Mucosa of stomach (tissue), 1 donor: Measurements from ENCODE around the gene KRTAP1-5.
"Not testable (repeated sequence)": the region's sequence is repeated elsewhere in the genome, so short reads cannot be mapped to it uniquely, and the experiment has no call there.

Source experiments
- H3K27me3 ChIP-seq: one replicate; pipeline ENCODE4 v1.7.0; 2013; ENCODE audit warnings: mild to moderate bottlenecking, low read length; ENCODE audit not compliant: control insufficient read depth, insufficient read depth
- H3K36me3 ChIP-seq: one replicate; pipeline ENCODE4 v1.7.0; 2013; ENCODE audit warnings: low read length; ENCODE audit not compliant: control insufficient read depth, insufficient read depth
- H3K4me1 ChIP-seq: one replicate; pipeline ENCODE4 v1.7.0; 2013; ENCODE audit warnings: mild to moderate bottlenecking, low read length; ENCODE audit not compliant: control insufficient read depth, insufficient read depth
- H3K4me3 ChIP-seq: one replicate; pipeline ENCODE4 v1.7.0; 2013; ENCODE audit warnings: low read length
- H3K9ac ChIP-seq: one replicate; pipeline ENCODE4 v1.7.0; 2013; ENCODE audit warnings: mild to moderate bottlenecking, low read length, moderate library complexity
- H3K9me3 ChIP-seq: one replicate; pipeline ENCODE4 v1.7.0; 2013; ENCODE audit warnings: mild to moderate bottlenecking, low read length, moderate library complexity; ENCODE audit not compliant: control insufficient read depth
- donor health status: Pancreatic carcinoma.

Gene KRTAP1-5, protein sequence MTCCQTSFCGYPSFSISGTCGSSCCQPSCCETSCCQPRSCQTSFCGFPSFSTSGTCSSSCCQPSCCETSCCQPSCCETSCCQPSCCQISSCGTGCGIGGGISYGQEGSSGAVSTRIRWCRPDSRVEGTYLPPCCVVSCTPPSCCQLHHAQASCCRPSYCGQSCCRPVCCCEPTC

DNA sequence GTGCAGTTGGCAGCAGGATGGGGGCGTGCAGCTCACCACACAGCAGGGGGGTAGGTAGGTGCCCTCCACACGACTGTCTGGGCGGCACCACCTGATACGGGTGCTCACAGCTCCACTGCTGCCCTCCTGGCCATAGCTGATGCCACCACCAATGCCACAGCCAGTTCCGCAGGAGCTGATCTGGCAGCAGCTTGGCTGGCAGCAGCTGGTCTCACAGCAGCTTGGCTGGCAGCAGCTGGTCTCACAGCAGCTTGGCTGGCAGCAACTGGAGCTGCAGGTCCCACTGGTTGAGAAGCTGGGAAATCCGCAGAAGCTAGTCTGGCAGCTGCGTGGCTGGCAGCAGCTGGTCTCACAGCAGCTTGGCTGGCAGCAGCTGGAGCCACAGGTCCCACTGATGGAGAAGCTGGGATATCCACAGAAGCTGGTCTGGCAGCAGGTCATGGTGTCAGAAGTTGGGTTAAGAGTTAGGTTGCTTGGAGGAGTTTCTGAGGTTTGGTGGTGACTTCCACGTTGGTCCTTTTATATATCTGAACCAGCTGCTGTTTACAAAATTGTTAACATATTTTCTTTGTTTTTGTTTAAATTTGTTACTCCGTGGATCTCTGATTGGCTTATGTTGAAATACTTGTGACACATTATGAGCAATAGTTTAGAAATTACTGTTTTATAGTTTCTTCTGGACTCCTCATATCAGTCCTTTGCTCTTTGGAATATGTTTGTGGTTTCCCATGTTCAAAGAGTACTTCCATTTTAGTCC is at the start of gene KRTAP1-5:
Gene KRTAP1-5 (minus strand): TSS at position 494 of the 757 bp plus-strand sequence. CDS start 53 bp downstream, at position 441.
- Histone ChIP-seq H3K36me3 (no peaks in the 10 kb centered on the region), H3K9ac (no peak within 1 kb of the TSS), H3K4me3 (no peak within 1 kb of the TSS), H3K4me1 (no peaks in the 10 kb centered on the region), H3K27me3 (no peaks in the 10 kb centered on the region), H3K9me3 (no peaks in the 10 kb centered on the region)

DNA sequence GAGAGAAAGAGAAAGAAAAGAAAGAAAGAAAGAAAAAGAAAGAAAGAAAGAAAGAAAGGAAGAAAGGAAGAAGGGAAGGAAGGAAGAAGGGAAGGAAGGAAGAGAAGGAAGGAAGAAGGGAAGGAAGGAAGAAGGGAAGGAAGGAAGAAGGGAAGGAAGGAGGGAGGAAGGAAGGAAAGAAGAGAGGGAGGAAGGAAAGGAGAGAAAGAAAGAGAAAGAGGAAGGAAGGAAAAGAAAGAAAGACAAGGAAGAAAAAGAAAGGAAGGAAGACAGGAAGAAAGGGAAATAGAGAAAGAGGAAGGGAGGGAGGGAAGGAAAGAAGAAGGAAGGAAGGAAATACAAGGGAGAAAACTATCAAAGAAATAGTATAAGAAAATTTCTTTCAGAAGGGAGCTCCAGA is 49.8 kb upstream of the KRTAP1-5 start:
- Histone ChIP-seq H3K9ac (no peak overlapping the region), H3K27me3 (peaks cover 8% of the 10 kb centered on the region), H3K36me3 (no peaks in the 10 kb centered on the region), H3K4me3 (no peak overlapping the region), H3K9me3 (no peaks in the 10 kb centered on the region), H3K4me1 (no peaks in the 10 kb centered on the region)

DNA sequence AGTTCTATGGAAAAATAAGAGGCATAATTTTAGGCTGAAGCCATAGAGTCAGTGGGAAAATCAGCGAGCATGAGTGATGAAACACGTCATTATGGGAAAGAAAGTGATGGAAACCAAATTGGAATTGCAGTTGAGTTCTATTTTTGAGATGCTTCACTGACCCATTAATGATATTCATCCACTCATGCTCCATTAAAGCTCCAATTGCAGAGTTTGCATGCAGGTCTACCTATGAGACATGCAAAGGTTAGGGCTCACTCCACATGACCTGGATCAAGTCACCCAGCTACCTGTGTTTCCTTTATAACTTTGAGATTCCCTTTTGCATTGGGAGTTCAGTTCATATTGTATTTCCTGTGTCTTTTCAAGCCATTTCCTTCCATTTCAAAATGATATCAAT is 46.7 kb upstream of the KRTAP1-5 start:
- no peak overlapping the region for H3K4me3 ChIP-seq
- no peaks in the 10 kb centered on the region for H3K36me3 ChIP-seq
- H3K9ac ChIP-seq: no peak overlapping the region
- no peaks in the 10 kb centered on the region for H3K9me3 ChIP-seq
- H3K4me1 ChIP-seq: no peaks in the 10 kb centered on the region
- peaks cover 8% of the 10 kb centered on the region for H3K27me3 ChIP-seq

DNA sequence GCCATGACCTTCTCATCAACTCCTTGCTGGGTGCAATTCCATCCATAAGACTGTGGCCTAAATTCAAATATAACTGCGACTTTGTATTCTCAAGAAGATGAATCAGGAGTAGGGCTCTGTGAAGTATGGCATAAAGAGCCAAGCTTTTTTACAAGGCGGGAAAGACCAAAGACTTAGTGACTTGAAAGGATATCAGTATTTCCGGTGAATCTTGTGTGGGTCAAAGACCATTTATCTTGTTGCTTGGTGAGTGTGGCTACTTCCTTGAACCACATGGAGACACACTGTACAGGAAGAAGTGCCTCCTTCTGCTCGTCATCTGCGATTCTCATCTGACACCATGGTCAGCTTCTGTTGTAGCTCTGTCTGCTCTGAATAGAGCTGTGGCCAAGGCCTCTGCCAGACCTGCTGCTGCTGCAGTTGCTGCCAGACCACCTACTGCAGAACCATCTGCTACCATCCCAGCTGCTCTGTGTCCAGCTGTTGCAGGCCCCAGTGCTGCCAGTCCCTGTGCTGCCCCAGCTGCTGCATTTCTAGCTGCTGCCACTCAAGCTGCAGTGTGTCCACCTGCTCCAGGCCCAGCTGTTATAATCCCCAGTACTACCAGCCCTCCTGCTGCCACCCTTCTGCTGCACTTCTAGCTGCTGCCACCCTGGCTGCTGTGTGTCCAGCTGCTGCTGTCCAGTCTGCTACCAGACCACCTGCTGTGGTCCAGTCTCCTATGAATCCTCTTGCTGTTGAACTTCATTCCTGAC is 44.8 kb upstream of the KRTAP1-5 start:
- no peaks in the 10 kb centered on the region for H3K9me3 ChIP-seq
- H3K36me3 ChIP-seq: no peaks in the 10 kb centered on the region
- no peak overlapping the region for H3K4me3 ChIP-seq
- peaks cover 8% of the 10 kb centered on the region for H3K27me3 ChIP-seq
- H3K4me1 ChIP-seq: no peaks in the 10 kb centered on the region
- no peak overlapping the region for H3K9ac ChIP-seq

DNA sequence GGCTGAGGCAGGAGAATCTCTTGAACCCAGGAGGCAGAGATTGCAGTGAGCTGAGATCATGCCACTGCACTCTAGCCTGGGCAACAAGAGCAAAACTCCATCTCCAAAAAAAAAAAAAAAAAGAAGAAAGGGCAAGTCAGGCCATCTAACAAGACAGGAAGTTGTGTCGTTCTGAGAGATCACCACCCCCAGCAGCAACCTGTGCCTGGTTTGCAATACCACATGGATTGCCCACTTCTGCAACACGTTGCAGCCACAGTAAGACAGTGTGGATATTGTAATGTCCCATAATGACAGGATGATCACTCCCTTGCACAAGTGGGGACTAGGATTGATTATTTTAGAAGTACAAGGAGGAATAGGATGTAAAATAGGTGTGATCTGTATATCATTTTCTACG is 42.0 kb upstream of the KRTAP1-5 start:
- H3K36me3 ChIP-seq: no peaks in the 10 kb centered on the region
- no peaks in the 10 kb centered on the region for H3K27me3 ChIP-seq
- H3K4me3 ChIP-seq: no peak overlapping the region
- H3K9me3 ChIP-seq: no peaks in the 10 kb centered on the region
- H3K9ac ChIP-seq: no peak overlapping the region
- no peaks in the 10 kb centered on the region for H3K4me1 ChIP-seq

DNA sequence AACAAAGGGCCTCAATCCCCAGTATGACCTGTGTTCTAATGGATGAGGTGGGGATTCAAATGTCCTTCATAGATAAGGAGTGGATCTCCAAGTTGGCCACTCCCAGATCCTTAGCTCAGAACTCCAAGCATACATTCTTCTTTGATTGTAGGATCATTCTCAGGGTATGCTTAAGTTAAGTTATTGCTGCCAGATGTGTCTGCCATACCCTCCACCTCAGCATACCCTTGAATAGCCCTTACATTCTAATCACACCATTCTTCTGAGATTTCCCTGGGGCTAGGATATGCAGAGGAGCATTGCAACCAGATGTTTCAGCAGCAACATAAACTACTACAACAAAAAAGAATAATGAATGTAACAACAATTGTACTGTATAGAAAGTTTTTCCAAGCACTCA is 40.3 kb upstream of the KRTAP1-5 start:
- no peak overlapping the region for H3K9ac ChIP-seq
- H3K36me3 ChIP-seq: no peaks in the 10 kb centered on the region
- no peaks in the 10 kb centered on the region for H3K27me3 ChIP-seq

DNA sequence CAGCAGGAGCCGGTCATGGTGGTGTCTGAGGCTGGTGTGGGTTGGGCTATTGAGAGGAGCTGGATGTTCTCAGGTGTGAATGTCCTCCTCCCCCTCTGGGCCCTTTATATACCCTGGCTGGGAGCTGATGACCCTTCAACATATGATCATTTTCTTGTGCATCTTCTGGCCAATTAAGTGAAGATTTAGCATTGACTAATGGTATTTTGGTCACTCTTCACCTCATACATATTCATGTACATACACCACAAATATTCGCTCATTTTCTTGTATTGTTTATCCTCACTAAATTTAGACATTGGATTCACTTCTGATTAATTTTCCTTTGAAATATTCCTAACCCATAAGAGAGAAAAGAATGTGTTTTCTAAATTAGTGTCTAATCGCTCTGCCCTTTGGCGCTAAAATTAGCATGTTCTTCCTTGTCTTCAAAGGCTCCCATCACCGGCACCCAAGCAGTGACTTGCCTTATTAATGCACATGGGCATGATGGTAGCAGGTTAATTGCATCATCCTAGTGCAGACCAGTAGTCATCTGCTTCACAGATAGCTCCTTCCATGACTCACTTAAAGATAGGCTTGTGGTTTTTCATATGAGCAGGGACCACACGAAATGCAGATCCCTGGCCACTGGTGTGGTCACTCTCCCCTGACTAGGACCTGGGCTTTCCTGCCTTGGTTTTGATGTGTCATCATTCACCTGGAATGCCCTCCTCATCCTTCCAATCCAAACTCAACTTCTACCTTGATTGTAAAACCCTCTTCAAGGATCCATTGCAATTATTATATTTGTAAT is 39.0 kb upstream of the KRTAP1-5 start, which contains the start of gene KRTAP2-4:
Gene KRTAP2-4 (minus strand): TSS at position 51 of the 796 bp plus-strand sequence. CDS start 34 bp downstream, at position 17.
- Histone ChIP-seq H3K27me3 (no peaks in the 10 kb centered on the region), H3K4me1 (no peaks in the 10 kb centered on the region), H3K36me3 (no peaks in the 10 kb centered on the region), H3K9ac (no peak within 1 kb of the TSS), H3K9me3 (no peaks in the 10 kb centered on the region), H3K4me3 (no peak within 1 kb of the TSS)

More for the DNA sequence above, 40.3 kb upstream of the KRTAP1-5 start:
- Histone ChIP-seq H3K9me3 (no peaks in the 10 kb centered on the region), H3K4me3 (no peak overlapping the region), H3K4me1 (no peaks in the 10 kb centered on the region)

DNA sequence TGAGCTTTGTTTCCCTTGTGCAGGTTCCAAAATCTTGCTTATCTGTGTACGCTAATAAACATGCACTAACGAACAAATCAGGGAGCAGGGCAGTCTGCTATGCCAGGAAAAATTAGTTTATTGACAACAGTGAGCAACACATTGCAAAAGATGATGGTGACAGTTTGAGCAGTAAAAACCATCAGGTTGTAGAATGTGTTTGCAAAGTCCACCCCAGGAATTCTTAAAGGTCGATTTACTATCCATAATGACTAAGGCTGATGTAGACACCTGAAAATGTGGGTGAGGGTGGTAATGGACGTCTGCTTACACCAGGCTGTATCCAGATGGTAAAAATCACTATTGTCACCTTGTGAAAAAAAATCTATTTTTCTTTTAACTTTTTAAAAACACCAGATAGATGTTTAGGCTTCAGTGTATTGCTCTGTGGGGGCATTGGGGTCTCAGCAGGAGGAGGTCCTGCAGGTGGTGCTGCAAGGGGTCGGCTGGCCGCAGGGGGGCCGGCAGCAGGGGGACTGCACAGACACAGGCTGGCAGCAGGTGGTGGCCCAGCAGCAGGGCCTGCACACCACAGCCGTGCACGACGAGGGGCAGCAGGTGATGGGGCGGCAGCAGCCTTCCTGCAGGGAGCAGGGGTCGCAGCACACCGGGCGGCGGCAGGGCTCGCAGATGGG is 38.1 kb upstream of the KRTAP1-5 start:
- H3K27me3 ChIP-seq, H3K36me3 ChIP-seq, H3K4me3 ChIP-seq, H3K9ac ChIP-seq, H3K4me1 ChIP-seq, H3K9me3 ChIP-seq: not testable (repeated sequence)

DNA sequence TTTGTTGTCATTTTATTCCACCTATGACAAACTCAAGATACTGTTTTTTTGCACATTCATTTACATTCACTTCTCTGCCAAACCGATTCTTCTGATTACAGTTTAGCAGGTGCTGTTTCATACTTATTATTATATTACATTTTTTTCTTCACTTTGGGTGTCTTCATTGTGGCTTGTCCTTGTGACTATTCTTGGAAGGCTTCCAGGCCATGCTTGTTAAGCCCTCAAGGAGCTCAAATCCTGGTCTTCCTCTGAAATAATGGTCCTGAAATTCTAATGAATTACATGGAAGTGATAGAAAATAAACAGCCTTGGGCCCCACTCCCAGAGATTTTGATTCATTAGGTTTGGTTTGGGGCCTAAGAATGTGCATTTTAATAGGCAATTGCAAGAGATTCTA is 37.3 kb upstream of the KRTAP1-5 start:
- H3K9ac ChIP-seq: no peak overlapping the region
- H3K27me3 ChIP-seq: peaks cover 4% of the 10 kb centered on the region
- H3K36me3 ChIP-seq: no peaks in the 10 kb centered on the region
- no peaks in the 10 kb centered on the region for H3K9me3 ChIP-seq
- no peaks in the 10 kb centered on the region for H3K4me1 ChIP-seq
- no peak overlapping the region for H3K4me3 ChIP-seq

DNA sequence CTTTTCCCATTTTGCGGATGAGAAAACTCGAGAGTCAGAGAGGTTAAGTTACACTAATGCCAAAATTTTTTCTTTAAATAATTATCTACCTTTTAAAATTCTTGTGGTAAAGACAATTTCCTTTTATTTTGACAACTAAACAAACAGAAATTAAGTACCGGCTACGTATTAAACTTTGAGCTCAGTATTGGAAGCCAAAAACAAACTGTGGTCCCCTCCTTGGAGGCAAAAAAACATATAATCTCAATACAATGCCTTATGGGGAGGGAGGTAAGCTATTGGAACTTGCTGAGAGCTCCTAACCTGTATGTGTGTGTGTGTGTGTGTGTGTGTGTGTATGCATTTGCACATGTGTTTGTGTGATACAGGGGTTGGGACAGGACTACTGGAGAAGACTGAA is 36.4 kb upstream of the KRTAP1-5 start:
- H3K9ac ChIP-seq: no peak overlapping the region
- no peaks in the 10 kb centered on the region for H3K4me1 ChIP-seq
- H3K4me3 ChIP-seq: no peak overlapping the region
- no peaks in the 10 kb centered on the region for H3K9me3 ChIP-seq
- H3K27me3 ChIP-seq: peaks cover 4% of the 10 kb centered on the region
- no peaks in the 10 kb centered on the region for H3K36me3 ChIP-seq

DNA sequence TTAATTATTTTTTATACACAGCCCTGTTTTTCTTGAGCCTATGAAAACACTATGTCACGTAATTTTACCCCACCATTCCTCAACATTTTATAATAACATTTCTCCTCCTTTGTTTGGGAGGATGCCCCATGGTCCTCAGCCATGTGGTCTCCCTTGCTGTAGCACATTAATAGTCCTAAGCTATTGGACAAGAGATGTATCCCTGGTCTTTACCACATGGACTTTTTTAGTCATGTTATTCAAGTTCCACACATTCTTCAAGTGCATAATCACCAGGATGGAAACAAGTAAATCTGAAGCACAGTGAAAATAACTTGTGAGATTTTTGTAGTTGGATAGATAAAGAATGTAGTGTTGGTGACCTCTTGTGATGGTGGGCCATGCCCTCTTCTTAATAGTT is 35.0 kb upstream of the KRTAP1-5 start:
- Histone ChIP-seq H3K27me3 (peaks cover 4% of the 10 kb centered on the region), H3K36me3 (no peaks in the 10 kb centered on the region), H3K9ac (no peak overlapping the region)

More for the DNA sequence above, 35.0 kb upstream of the KRTAP1-5 start:
- Histone ChIP-seq H3K9me3 (no peaks in the 10 kb centered on the region), H3K4me3 (no peak overlapping the region), H3K4me1 (no peaks in the 10 kb centered on the region)
